ENCODE measurements around the gene CHD6.

The CHD6 gene

DNA sequence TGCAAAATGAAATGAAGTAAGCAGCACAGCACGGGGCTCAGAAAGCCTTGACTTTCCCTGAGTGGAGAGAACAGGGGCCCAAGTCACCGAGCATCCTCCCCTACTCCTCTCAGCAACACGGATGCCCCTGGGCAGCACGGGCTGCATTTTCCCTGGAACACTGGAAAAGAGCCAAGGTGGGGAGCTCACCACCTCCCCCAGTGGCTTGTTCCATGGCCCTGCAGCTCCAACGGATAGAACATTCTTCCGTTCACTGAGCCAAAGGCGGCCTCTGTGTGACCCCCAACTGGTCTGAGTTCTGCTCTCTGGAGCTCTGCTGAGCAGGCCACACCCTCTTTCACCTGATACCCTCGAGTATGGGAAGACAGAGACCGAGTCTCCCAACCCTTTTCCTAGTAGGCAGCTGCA lies 230.7 kb downstream of the CHD6 start:
- DNase-seq, result no peak

DNA sequence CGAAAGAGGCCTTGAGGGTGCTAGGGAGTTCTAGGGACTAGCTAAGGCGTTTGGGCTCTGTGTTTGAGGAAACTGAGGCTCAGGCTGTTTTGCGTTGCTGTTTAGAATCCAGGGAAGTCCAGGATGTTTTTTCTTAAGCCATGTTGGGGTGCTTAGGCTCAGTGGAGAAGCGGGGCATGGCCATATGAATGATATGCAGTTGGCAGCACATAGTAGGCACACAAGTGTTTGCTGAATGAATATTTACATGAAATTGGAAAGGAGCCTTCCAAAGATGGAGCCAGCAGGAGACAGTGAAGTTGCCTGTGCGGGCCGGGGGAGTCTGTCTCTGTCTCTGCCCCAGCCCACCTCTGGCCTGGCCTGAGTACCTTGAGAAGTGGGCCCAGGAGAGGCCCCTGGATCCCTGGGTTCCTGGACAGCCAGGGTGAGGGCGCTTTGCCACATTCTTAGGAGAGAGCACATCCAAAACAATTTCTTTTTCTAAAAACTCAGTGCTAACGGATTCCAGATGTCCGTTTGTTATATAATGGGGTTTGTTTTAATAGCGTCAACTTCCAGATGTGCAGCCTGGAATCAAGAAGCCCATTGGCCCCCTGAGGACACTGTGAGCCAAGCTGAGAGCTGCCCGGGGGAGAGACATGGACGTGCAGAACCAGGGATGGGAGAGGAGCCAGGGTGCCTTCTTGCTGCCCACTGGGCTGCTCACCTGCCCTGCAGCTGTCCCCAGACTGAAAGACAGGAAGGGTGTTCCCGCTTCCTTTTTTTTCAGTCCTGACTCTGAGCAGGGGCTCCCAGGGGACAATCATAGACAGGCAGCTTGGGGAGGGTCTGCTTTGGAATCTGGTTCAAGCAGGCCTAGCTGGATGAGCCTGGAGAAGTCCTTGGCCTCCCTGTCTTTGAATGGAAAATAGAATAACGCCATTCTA lies 231.4 kb downstream of the CHD6 start:
- no peak for DNase-seq

DNA sequence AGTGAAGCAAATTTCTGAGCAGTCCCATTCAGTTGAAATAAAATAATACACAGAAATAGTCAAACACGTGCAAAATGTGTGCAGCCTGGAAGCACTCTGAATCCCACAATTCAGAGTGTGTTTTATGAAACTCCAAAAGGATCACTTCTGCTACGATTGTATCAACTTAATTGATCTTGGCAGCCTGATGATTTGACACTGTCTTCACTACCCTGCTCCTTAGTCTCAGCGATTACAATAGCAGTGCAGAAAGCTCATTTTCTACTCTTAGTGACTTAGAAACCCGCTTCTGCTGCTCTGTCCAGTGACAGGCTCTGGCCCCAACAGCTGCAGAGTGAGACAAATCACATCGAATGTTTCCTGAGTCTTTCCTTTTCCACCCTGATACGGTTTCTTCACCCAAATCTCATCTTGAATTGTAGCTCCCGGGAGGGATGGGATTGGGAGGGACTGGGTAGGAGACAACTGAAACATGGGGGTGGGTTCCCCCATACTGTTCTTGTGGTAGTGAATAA lies 235.3 kb downstream of the CHD6 start:
- DNase-seq, result no peak

DNA sequence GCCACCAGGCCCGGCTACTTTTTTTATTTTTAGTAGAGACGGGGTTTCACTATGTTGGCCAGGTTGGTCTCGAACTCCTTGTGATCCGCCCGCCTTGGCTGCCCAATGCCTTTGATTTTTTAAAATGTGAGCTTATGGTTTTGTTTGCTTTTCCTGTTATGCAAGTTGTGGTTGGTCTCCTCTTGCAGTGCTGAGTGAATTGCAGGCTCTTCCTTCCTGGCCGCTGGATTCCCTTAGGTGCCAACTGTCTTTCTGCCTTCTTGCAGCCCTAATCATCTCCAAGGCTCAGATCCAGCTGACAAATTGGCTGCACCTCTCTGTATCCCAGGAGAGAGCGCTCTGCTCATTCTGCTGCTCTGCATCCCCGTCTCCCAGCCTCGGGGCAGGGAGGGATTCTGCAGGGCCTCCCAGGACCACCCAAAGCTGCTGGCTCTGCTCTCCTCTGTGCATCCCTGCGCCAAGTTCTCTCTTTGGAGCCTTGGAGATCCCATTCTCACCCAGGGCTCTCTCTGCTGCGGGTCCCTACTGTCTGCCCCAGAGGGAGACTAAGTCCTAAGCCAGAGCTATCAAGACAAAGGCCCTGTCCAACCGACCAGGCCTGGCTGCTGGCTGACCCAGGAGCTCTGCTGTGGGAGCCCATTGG lies 237.5 kb downstream of the CHD6 start:
- DNase-seq, result no peak

DNA sequence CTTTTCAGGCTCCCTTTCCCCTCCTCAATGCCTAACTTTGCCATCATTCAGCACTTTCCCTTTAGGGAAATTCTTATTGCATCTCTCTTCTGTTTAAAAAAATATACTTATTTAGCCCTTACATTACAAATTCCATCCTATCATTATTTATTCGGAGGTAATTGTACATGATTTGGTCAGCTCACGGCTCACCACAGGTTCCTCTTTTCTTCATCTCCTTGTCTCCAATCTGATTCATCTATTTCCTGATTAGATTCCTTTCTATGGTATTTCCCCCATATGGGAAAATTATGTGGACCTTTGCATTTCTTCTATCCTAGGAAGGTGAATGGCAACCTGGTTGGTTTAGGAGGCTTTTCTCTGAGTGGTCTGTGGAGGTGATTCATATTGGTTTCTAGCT lies 238.6 kb downstream of the CHD6 start:
- no peak for DNase-seq

DNA sequence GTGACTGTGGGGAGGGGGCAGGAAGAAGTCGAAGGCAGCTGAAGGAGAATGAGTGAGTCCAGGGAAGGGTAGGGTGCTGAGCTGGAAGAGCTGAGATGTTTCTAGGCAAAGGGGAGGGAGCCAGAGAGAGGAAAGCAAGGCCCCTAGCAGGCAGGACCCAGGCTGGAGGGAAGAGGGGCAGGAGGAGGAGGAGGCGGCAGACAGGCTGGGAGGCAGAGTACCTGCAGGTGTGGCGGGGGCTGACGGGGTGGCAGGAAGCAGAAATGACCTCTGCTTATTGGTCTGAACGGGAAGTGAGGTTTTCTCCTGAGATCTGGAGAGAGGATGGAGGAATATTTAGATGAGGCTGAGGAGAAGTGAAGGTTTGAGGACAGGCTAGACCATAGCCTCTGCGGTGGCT lies 240.9 kb downstream of the CHD6 start:
- no peak for DNase-seq

DNA sequence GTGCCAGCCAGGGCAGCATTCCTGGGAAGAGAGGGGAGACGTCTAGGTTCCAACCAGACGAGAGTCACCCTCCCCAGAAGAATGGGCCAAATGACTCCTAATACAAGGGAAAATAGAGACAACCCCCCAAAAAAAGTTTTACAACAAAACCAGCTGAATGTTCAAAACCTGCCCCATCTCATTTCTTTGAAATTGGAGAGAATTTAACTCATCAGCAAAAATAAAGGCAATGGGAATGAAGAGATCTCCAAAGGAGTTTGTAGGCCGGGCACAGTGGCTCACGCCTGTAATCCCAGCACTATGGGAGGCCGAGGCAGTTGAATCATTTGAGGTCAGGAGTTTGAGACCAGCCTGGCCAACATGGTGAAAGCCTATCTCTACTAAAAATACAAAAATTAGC lies 241.8 kb downstream of the CHD6 start:
- no peak for DNase-seq

DNA sequence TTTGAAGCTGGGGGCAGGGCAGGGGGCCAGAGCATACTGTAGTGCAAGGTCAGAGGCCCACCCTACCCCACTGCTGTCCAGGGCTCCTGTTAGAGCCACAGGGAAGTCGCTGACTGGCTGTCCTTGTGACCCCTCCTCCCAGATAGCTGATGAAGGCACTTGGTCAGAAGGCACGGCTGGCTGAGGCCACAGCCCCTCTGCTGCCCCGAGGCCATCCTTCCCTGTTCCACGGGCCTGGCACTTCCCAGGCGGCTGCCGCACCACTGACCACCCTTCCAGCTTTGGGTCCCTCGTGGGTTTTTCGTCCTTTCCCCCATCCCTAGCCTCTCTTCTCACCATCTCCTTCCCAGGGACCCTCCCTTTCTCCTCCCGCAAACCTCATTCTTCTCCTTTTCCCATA lies 242.3 kb downstream of the CHD6 start:
- DNase-seq, result no peak

DNA sequence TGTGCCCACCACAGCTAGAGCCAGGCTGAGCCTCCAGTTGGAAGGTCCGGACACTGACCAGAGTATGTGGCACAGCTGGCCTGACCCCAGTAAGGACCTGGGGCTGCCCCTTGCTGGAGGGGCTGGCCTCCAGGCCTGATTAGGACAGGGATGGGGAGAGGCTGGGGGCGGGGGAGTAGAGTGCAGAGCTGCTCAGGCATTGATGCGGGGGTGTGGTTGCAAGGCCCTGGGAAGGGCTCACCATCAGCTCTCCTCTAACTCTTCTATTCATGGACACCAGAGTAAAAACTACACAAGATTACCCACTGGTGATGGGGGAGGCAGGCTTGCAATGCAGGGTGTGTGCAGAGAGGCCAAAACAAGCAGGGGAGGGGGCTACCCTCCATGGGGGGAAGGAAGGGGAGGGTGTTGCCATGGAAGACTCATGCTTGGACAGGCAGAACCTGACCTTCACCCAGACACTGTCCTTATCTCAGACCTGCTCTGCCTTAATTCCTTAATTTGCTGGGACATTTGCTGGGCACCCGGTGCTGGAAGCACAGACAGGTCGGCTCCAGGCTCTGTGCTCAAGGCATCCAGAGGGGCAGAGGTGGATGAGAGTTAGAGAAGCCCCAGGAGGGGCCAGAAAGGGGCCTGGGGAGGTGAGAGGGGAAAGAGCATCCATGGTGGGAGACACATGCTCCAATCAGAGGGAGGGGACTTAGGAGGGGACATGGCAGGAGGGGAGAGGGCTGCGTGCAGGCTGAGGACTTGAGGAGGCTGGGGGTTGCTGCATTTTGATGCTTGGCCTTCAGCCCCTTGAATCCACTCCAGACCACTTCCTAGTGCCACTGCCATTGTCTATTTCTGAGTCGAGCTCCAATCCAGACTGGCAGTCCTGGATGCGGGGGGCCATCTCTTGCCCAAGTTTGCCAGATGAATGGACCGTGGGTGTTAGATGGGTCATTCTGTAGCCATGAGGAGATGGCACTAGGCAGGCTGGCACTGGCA lies 244.0 kb downstream of the CHD6 start:
- no peak for DNase-seq

DNA sequence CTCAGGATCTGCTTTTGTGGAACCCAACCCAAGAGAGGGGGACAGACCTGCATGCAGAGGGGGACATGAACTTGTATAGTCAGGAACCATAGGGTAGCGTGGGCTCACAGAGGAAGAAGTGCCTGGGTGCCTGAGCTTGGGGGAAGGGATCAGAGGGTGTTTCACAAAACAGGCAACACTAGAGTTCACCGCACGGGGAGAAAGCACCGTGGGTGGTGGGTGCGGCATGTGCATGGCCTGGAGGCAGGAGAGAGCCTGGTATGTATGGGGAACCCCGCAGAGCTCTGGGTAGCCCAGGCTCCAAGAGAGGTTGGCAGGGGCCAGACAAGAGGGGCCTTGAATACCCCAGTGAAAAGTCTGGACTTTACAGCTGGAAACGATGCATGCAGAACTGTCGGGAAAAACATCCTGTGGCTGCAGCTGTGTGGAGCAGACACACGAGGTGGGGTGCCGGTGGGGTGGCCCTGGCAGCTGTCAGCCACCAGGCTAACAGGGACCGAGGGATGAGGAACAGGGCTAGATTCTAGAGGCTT lies 244.9 kb downstream of the CHD6 start:
- no peak for DNase-seq

DNA sequence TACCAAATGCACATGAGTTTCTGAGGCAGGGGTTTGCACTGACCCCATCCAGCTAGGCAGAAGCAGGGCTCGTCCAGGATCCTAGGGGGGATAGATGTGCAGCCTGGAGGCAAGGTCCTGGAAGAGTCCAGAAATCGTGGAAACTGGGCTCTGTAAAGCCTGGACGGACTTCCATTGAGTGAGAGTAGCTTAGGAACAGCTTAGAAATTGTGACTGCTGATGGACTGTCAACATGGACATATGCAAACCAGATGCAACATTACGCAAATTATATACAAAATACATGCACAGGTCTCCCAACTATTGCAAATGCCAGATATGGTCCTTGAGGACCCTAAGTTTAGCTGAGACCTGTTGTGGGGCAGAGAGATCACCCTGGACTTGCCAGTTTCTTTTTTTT lies 246.8 kb downstream of the CHD6 start:
- no peak for DNase-seq

DNA sequence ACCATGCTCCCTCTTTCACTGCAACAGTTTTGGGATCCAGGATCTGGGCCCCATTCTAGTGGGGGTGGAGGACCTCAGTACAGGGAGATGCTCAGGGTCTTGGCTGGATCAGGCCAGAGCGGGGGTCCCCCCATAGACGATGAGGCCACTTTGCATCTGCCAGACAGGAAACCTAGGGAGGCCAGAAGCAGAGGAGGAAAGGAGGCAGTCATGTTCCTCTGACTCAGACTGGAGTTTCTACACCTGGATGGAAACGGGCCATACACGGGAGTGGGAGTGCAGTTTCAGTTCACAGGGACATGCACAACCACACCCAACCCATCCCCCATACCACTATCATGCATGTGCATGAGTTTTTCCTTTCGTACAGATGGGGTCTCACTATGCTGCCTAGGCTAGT lies 248.0 kb downstream of the CHD6 start:
- DNase-seq, result no peak

DNA sequence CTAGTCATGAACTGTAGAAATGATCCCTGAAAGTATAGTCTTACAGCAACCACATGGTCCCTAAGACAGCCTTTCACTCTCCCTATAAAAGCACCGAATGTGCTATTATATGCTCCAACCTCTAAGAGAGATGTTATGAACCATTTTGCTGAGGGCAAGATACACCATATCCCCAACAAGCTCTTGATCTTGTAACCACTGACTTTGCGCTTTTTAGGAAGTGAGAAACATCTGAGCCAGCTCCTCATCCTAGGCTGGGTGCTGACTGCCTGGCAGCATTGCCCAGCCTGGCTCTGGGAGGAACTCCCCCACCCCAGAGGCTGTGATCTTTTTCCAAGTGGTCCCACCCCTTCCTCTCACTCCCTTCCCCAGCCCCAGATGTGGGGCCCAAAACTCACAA lies 248.5 kb downstream of the CHD6 start:
- DNase-seq, result no peak

DNA sequence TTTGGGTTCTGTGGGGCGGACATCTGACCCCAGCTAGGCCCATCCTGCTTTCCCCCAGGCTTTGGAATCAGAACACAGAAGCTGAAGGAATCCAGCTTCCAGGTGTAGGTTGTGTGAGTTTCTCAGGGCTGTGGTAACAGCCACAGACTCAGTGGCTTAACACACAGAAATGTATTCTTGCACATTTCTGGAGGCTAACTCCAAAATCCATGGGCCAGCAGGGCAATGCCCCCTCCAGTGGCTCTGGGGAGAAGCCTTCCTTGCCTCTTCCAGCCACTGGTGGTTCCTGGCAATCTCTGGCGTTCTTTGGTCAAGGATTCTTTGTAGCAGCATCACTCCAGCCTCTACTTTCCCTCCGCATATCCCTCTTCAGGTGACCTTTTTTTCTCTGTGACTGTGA lies 250.2 kb downstream of the CHD6 start:
- DNase-seq, result no peak

DNA sequence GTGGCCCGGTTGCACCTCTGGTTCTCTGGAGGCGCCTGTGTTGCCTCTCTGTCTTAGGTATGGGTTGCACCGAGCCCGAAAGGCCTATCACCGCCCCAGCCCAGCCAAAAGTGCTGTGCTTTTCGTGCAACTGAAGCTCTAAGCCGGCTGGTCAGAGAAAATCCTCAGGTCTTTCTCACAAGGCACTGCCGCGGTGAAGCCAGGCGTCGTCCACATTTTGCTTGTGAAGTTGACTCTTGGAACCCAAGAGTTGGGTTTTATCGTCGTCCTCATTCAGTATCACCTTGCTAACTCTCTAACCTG lies 250.8 kb downstream of the CHD6 start:
- no peak for DNase-seq

DNA sequence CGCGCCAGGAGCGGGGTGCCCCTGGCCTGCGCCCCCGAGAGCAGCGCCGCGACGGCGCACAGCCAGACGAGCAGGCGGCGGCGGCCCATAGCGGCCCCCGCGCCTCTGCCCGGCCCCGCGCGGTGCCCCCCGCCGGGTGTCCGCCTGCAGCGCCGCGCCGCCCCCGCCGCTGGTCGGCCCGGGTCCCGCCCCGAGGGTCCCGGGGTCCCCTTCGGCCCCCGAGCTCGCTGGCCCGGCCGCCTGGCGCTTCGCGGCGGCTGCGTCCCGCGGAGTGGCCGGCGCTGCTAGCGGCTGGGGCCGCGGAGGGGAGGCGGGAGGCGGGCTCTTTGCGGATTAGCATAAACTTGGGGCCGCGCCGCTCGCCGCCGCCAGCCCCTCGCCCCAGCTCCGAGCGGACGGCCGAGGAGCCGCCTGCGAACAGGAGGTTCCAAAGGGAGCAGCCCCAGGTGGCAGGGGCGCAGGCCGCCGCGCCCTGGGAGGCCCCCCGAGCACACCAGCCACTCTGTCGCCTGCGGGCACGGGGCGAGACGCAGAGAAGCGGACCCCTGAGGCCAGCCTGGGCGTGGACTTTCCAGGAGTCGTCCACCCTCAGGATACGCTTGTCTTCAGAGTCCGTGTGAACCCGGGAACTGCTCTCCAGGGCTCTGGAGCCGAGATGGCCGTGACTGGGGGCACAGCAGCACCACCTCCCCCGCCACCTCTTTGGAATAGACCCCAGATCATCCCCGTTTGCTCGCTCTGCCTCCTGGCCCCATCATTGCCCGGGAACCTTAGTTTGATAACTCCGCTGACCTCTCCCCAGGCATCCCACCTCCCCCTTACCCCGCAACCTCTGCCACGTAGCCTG lies 251.4 kb downstream of the CHD6 start, which contains the start of gene EMILIN3:
Gene EMILIN3, minus strand, starts transcription at position 273 of the 847 bp plus-strand sequence. Its CDS starts 184 bp downstream, at position 89.
- DNase-seq, result no peak

DNA sequence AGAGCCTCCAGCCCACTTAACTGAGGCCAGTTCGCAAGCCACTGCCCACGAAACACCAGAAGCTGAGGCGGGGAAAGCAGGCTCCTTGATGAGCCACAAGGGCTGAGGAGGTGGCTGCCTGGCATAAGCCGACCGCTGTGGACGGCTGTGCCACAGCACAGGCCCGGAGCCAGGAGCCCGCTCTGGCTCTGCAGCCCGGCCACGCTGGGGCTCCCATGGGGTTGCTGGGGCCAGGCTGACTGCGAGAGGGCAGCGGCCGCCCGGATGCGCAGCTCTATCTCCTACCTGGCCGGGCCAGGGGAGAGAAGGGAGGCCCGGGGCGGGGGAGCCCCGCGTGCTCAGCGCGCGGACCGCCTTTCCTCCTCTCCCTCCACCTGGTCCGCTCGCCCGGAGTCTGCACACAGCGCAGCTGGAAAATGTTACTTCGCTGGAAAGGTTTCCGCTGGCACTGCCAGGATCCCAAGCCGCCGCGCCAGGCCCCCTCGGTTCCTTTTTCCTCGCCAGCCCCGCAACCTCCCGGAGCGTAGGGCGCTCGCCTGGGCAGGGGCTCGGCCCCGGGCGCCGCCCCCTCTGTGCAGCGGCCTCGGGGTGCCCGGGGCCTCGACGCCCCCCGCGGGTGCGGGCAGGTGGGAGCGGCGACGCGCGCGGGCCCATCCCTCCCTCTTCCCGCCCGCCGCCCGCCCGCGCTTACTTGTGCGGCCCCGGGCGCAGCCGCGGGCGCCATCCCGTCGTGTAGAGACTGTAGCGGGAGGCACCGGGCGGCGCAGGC lies 252.2 kb downstream of the CHD6 start:
- no peak for DNase-seq

DNA sequence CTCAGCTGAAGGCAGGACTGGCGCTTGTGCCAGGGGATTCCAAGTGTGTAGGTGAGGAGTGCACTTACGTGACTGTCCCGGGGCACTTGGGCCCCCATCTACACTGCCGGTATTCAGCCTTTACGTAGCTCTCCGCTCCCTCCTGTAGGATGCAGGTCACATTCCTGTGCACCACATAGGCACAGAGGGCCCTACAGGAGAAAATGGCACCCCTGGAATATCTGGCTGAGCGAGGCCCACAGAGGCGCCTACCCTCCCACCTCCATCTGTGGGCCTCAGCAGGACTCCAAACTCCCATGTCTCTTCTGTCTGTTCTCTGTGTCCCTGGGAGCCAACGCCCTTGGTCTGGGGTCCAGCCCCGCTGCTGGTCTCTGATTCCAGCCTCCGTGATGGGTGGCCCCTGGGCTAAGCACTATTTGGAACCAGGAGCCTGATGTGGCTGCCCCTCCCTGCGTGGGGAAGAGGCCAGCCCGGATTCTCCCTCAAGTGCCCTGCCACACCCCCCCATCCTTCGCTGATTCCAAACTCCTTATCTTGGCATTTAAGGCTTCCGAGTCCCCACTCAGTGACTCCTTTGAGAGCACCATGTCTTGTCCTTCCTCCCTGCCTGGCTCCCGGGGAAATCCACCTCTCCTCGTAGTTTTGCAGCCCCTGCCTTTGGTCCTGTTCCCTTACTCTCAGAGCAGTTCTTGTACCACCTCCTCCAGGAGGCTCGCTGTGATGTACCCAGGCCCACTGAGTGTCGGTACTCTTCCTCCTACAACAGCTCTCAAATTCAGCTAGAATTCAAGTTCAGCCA lies 253.0 kb downstream of the CHD6 start:
- no peak for DNase-seq

DNA sequence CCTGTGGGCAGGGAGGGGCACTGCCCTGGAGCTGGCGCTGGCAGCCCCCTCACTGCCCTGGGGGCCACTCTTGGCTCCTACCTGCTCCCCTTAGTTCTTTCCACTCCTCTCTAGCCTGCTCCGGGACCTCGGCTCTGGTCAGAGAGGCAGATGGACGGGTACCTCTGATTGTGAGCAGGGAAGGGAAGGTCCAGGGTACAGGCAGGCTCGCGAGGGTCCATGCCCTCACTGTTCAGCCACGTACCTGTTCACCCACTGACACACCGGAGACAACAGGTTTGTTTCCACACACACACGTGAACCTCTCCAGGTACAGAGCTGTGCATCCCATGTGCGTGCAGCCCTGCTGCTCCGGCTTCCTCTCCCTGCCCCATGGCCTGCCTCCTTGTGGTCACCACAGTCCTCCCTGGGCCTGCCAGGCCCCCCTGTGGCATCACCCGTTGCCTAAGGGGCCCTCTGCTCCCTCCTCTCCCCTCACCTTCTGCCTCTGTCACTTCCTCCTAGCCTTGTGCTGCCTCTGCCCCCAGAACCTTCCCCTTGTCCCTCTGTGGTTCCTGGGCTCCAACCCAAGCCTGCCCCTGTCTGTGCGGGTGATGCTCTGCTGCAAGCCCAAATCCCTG lies 253.8 kb downstream of the CHD6 start:
- DNase-seq, result no peak

DNA sequence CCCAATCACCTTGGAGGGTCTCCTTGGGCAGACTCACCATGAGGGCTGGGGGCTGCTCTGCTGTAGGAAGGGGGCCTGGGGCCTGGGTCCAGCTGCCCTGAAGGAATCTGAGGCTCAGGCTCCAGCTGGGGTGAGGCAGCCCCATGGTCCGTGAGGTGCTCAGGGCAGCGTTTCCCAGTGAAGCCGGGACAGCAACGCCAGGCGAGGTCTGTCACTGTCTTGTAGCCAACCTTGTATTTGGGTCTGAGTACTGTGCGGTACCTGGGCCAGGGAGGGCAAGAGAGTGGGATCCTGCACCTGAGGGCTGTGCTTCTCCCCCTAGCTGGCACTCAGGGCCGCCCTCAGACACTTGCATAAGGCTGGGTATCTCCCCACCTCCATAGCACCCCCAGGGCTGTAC lies 254.6 kb downstream of the CHD6 start:
- DNase-seq, result no peak
